ENCODE data around the gene TMEM245.

DNA sequence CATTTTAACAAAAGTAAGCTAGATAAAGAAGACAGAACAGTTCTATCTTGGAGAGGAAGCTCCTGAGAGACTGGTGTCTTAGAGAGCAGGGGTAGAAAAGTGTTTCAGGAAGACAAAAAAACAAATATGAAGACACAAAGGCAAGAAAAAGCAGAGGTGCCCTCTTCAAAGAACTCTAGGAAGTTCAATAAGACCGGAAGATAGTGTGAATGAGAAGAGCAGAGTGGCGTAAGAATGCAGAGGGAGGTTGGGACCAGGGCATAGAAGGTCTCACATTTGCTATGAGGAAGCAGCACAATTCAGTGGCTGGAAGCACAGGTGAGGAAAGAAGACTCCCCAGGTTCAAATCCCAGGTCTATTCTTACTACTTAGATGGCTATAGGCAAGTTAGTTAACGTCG lies 22.6 kb downstream of the TMEM245 start:
- TF ChIP-seq, protein P1, sequence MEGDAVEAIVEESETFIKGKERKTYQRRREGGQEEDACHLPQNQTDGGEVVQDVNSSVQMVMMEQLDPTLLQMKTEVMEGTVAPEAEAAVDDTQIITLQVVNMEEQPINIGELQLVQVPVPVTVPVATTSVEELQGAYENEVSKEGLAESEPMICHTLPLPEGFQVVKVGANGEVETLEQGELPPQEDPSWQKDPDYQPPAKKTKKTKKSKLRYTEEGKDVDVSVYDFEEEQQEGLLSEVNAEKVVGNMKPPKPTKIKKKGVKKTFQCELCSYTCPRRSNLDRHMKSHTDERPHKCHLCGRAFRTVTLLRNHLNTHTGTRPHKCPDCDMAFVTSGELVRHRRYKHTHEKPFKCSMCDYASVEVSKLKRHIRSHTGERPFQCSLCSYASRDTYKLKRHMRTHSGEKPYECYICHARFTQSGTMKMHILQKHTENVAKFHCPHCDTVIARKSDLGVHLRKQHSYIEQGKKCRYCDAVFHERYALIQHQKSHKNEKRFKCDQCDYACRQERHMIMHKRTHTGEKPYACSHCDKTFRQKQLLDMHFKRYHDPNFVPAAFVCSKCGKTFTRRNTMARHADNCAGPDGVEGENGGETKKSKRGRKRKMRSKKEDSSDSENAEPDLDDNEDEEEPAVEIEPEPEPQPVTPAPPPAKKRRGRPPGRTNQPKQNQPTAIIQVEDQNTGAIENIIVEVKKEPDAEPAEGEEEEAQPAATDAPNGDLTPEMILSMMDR (IDR thresholded peaks at IDR 0.05): no peak
- TF ChIP-seq POLR2A (IDR thresholded peaks at IDR 0.05): no peak
